GM12892 (cell line): ENCODE data around the gene PPP1R17.

Experiments used
- DNase-seq: peaks from one replicate; pipeline ENCODE4 v3.0.0; 2011; ENCODE audit not compliant: insufficient read length
- FAIRE-seq: peaks from 2 replicates; lab custom pipeline; 2011; peaks lifted over from hg19 to GRCh38; lab: Jason Lieb, UNC
- POLR2A ChIP-seq: IDR thresholded peaks from 2 replicates; pipeline ENCODE4 v1.6.1; 2011; ENCODE audit warnings: low read depth, low read length, control low read depth
- POLR2AphosphoS5 ChIP-seq: IDR thresholded peaks from 2 replicates; pipeline ENCODE4 v1.6.1; 2011; ENCODE audit warnings: low read depth, low read length, control low read depth
- TAF1 ChIP-seq: IDR thresholded peaks from 2 replicates; pipeline ENCODE4 v1.6.1; 2011; ENCODE audit warnings: low read depth, mild to moderate bottlenecking, control low read depth, low read length, borderline replicate concordance

Gene PPP1R17

GRCh38 chr7:31669461-31669860 is 17.6 kb upstream of the PPP1R17 start:
- TF ChIP-seq TAF1 (no peak), POLR2A (no peak), POLR2AphosphoS5 (no peak)

GRCh38 chr7:31679574-31680305 is 7.3 kb upstream of the PPP1R17 start:
- FAIRE-seq = no peak
- DNase-seq = no peak
- no peak for TF ChIP-seq TAF1
- TF ChIP-seq POLR2AphosphoS5 = no peak
- no peak for TF ChIP-seq POLR2A

More at GRCh38 chr7:31669461-31669860, 17.6 kb upstream of the PPP1R17 start:
- no peak for FAIRE-seq
- DNase-seq = no peak

GRCh38 chr7:31683445-31684225 is 3.4 kb upstream of the PPP1R17 start:
- TF ChIP-seq POLR2AphosphoS5 = no peak
- TF ChIP-seq TAF1 = no peak
- no peak for TF ChIP-seq POLR2A
- no peak for DNase-seq

GRCh38 chr7:31688372-31688771 is 1.4 kb downstream of the PPP1R17 start:
- TF ChIP-seq POLR2A (no peak), TAF1 (no peak), POLR2AphosphoS5 (no peak)
- DNase-seq (peak; percentile 8), FAIRE-seq (no peak)

More at GRCh38 chr7:31683445-31684225, 3.4 kb upstream of the PPP1R17 start:
- FAIRE-seq = no peak

GRCh38 chr7:31688996-31689395 is 2.0 kb downstream of the PPP1R17 start:
- no peak for FAIRE-seq
- no peak for DNase-seq

GRCh38 chr7:31690935-31691334 is 3.9 kb downstream of the PPP1R17 start:
- DNase-seq (no peak), FAIRE-seq (no peak)
- TF ChIP-seq TAF1 (no peak), POLR2AphosphoS5 (no peak), POLR2A (no peak)

More at GRCh38 chr7:31688996-31689395, 2.0 kb downstream of the PPP1R17 start:
- no peak for TF ChIP-seq POLR2AphosphoS5
- no peak for TF ChIP-seq TAF1
- no peak for TF ChIP-seq POLR2A

GRCh38 chr7:31692451-31692850 is 5.4 kb downstream of the PPP1R17 start:
- no peak for TF ChIP-seq POLR2A
- TF ChIP-seq POLR2AphosphoS5 = no peak
- no peak for TF ChIP-seq TAF1
- DNase-seq (no peak), FAIRE-seq (no peak)

- DNase-seq (no peak), FAIRE-seq (no peak)
- TF ChIP-seq POLR2AphosphoS5 = no peak
- TF ChIP-seq POLR2A = no peak
- TF ChIP-seq TAF1 = no peak
Observed at GRCh38 chr7:31692871-31693270, 5.9 kb downstream of the PPP1R17 start.

GRCh38 chr7:31695859-31696614 is 9.0 kb downstream of the PPP1R17 start:
- FAIRE-seq (no peak), DNase-seq (no peak)
- TF ChIP-seq POLR2AphosphoS5 = no peak
- no peak for TF ChIP-seq POLR2A
- no peak for TF ChIP-seq TAF1

- FAIRE-seq = no peak
- no peak for DNase-seq
- TF ChIP-seq POLR2AphosphoS5 (no peak), POLR2A (no peak), TAF1 (no peak)
Observed at GRCh38 chr7:31699050-31699449, 12.0 kb downstream of the PPP1R17 start.

- FAIRE-seq = peak; percentile 38
- TF ChIP-seq TAF1 = no peak
- TF ChIP-seq POLR2A = no peak
- no peak for TF ChIP-seq POLR2AphosphoS5
- DNase-seq = no peak
Observed at GRCh38 chr7:31702354-31702753, 15.3 kb downstream of the PPP1R17 start.

GRCh38 chr7:31705377-31705776 is 18.4 kb downstream of the PPP1R17 start:
- DNase-seq = no peak
- FAIRE-seq = no peak
- TF ChIP-seq POLR2A = no peak
- no peak for TF ChIP-seq TAF1
- no peak for TF ChIP-seq POLR2AphosphoS5
